ACHN (cell line): Measurements from ENCODE around the gene RPUSD4.
"Not testable (repeated sequence)": the region's sequence is repeated elsewhere in the genome, so short reads cannot be mapped to it uniquely, and the experiment has no call there.

Experiments used
- DNase-seq: peaks from one replicate; pipeline ENCODE4 v3.0.0-alpha.2; 2015
- in situ Hi-C: cut with HindIII; loops from 2 replicates; pipeline ENCODE4 v1.10.0; 2017; ENCODE audit warnings: low sequenced_read_pairs, low pct_ligation_motif_present, low pct_unique_long_range_greater_than_20kb

The RPUSD4 gene

GRCh38 chr11:126211236-126212088 lies at the start of gene RPUSD4, which contains the start of gene FAM118B:
RPUSD4 (minus strand) TSS chr11:126211650; CDS start chr11:126211638, 12 bp downstream.
FAM118B (plus strand) TSS chr11:126211782; CDS start chr11:126235002, 23,220 bp downstream.
- peak; percentile 94 for DNase-seq
- in situ Hi-C loops = loop anchor here (25.0 kb wide), 1 partner anchor 299 kb away; the partner anchor contains the start of genes DDX25 and PUS3

- in situ Hi-C loops = no loop called here
- DNase-seq = no peak
Measured at GRCh38 chr11:126257764-126258163, 46.3 kb upstream of the RPUSD4 start.

- in situ Hi-C loops = no loop called here
- DNase-seq = no peak
Measured at GRCh38 chr11:126257144-126257543, 45.7 kb upstream of the RPUSD4 start.

- no peak for DNase-seq
- in situ Hi-C loops = no loop called here
Measured at GRCh38 chr11:126256216-126256615, 44.8 kb upstream of the RPUSD4 start.

- in situ Hi-C loops, DNase-seq: not testable (repeated sequence)
Measured at GRCh38 chr11:126255507-126255906, 44.1 kb upstream of the RPUSD4 start.

- DNase-seq = no peak
- in situ Hi-C loops = no loop called here
Measured at GRCh38 chr11:126254819-126255218, 43.4 kb upstream of the RPUSD4 start.

- in situ Hi-C loops = no loop called here
- no peak for DNase-seq
Measured at GRCh38 chr11:126253265-126253664, 41.8 kb upstream of the RPUSD4 start.

- in situ Hi-C loops = no loop called here
- no peak for DNase-seq
Measured at GRCh38 chr11:126246636-126247035, 35.2 kb upstream of the RPUSD4 start.

GRCh38 chr11:126233391-126233790 lies 21.9 kb upstream of the RPUSD4 start:
- no peak for DNase-seq
- in situ Hi-C loops = no loop called here

- DNase-seq = no peak
- in situ Hi-C loops = no loop called here
Measured at GRCh38 chr11:126232683-126233082, 21.2 kb upstream of the RPUSD4 start.

- in situ Hi-C loops = no loop called here
- DNase-seq = no peak
Measured at GRCh38 chr11:126231725-126232459, 20.4 kb upstream of the RPUSD4 start.

- in situ Hi-C loops = no loop called here
- no peak for DNase-seq
Measured at GRCh38 chr11:126229858-126230540, 18.5 kb upstream of the RPUSD4 start.

- no peak for DNase-seq
- in situ Hi-C loops = no loop called here
Measured at GRCh38 chr11:126226334-126227084, 15.1 kb upstream of the RPUSD4 start.

- in situ Hi-C loops = no loop called here
- DNase-seq = no peak
Measured at GRCh38 chr11:126225295-126225665, 13.8 kb upstream of the RPUSD4 start.

- in situ Hi-C loops = loop anchor here (25.0 kb wide), 1 partner anchor 312 kb away; the partner anchor contains the start of genes DDX25 and PUS3
- no peak for DNase-seq
Measured at GRCh38 chr11:126224647-126225294, 13.3 kb upstream of the RPUSD4 start.

GRCh38 chr11:126219547-126219946 lies 8.1 kb upstream of the RPUSD4 start:
- DNase-seq = no peak
- in situ Hi-C loops = loop anchor here (25.0 kb wide), 1 partner anchor 307 kb away; the partner anchor contains the start of genes DDX25 and PUS3

- in situ Hi-C loops = loop anchor here (25.0 kb wide), 1 partner anchor 305 kb away; the partner anchor contains the start of genes DDX25 and PUS3
- DNase-seq = no peak
Measured at GRCh38 chr11:126217491-126217890, 6.0 kb upstream of the RPUSD4 start.
